NCI-H1417 treated with DMSO at 0.1 percent for 48 hours (cell line): Measurements from ENCODE around the gene SMIM14.
"Not testable (repeated sequence)": the region's sequence is repeated elsewhere in the genome, so short reads cannot be mapped to it uniquely, and the experiment has no call there.

ENCODE experiments used
- DNase-seq: peaks from one replicate; lab custom pipeline; 2025; lab: John Stamatoyannopoulos, UW

SMIM14 gene

GRCh38 chr4:39638354-39639239 is at the start of gene SMIM14:
Gene SMIM14 (minus strand): TSS chr4:39638865. CDS start chr4:39605145, 33,720 bp downstream.
- peak; percentile 76 for DNase-seq

- DNase-seq = no peak
Observed at GRCh38 chr4:39687014-39687413, 48.3 kb upstream of the SMIM14 start.

- DNase-seq = no peak
Observed at GRCh38 chr4:39685990-39686389, 47.3 kb upstream of the SMIM14 start.

GRCh38 chr4:39682138-39682537 is 43.5 kb upstream of the SMIM14 start:
- DNase-seq = no peak

GRCh38 chr4:39681003-39681402 is 42.3 kb upstream of the SMIM14 start:
- not testable (repeated sequence) for DNase-seq

GRCh38 chr4:39675681-39676080 is 37.0 kb upstream of the SMIM14 start:
- not testable (repeated sequence) for DNase-seq

- DNase-seq = not testable (repeated sequence)
Observed at GRCh38 chr4:39670296-39670695, 31.6 kb upstream of the SMIM14 start.

GRCh38 chr4:39668887-39669286 is 30.2 kb upstream of the SMIM14 start:
- DNase-seq = no peak

GRCh38 chr4:39667706-39668105 is 29.0 kb upstream of the SMIM14 start:
- DNase-seq = no peak

GRCh38 chr4:39664828-39665731 is 26.4 kb upstream of the SMIM14 start:
- DNase-seq = no peak

GRCh38 chr4:39662683-39663082 is 24.0 kb upstream of the SMIM14 start:
- DNase-seq = no peak

- DNase-seq = no peak
Observed at GRCh38 chr4:39660757-39661156, 22.1 kb upstream of the SMIM14 start.

GRCh38 chr4:39660045-39660444 is 21.4 kb upstream of the SMIM14 start:
- no peak for DNase-seq

GRCh38 chr4:39658756-39659155 is 20.1 kb upstream of the SMIM14 start:
- no peak for DNase-seq

GRCh38 chr4:39657465-39657864 is 18.8 kb upstream of the SMIM14 start:
- DNase-seq = no peak

GRCh38 chr4:39656638-39657037 is 18.0 kb upstream of the SMIM14 start:
- DNase-seq = not testable (repeated sequence)

GRCh38 chr4:39655876-39656275 is 17.2 kb upstream of the SMIM14 start:
- DNase-seq = no peak

- no peak for DNase-seq
Observed at GRCh38 chr4:39655211-39655610, 16.5 kb upstream of the SMIM14 start.

GRCh38 chr4:39651586-39651985 is 12.9 kb upstream of the SMIM14 start:
- DNase-seq = not testable (repeated sequence)

- DNase-seq = no peak
Observed at GRCh38 chr4:39649639-39650265, 11.1 kb upstream of the SMIM14 start.

- DNase-seq = no peak
Observed at GRCh38 chr4:39648827-39649558, 10.3 kb upstream of the SMIM14 start.

- no peak for DNase-seq
Observed at GRCh38 chr4:39648213-39648612, 9.5 kb upstream of the SMIM14 start.
